ENCODE results near the gene SCFD2. TPM values are rescaled to one million over a fixed set of nuclear protein-coding genes. Genes with fewer than 3 reads are reported as not detected.

SCFD2 gene
- total RNA-seq, 1 donor from 2014 or later = 18.6 TPM

DNA sequence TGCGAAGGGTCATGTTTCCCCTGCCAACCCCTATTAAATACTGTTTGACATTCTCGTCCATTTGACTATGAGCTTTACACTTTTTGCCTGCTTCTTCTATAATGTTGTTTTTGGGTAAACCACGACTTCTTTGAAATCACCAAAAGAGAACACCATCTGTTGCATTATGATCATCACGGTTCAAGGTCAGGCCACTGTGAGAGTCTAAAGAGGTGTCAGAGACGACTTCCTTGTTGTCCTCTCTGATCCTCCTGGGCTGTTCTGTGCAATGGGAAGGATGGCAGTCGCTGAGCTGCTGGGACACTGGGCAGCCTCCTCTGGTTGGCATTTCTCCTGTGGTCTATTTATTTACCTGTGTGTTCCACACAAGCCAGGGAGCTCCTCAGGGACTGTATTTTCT, 366.2 kb downstream of the SCFD2 start:
- Mint-ChIP-seq H3K4me3 (no peak overlapping the region), H3K36me3 (ENCODE audit: low read depth) (no peaks in the 10 kb centered on the region), H3K4me1 (peaks cover 9% of the 10 kb centered on the region), H3K9me3 (no peaks in the 10 kb centered on the region), H3K27ac (ENCODE audit: unreplicated experiment) (no peak overlapping the region), H3K27me3 (ENCODE audit: low read depth) (no peaks in the 10 kb centered on the region)
- TF ChIP-seq, protein P1, sequence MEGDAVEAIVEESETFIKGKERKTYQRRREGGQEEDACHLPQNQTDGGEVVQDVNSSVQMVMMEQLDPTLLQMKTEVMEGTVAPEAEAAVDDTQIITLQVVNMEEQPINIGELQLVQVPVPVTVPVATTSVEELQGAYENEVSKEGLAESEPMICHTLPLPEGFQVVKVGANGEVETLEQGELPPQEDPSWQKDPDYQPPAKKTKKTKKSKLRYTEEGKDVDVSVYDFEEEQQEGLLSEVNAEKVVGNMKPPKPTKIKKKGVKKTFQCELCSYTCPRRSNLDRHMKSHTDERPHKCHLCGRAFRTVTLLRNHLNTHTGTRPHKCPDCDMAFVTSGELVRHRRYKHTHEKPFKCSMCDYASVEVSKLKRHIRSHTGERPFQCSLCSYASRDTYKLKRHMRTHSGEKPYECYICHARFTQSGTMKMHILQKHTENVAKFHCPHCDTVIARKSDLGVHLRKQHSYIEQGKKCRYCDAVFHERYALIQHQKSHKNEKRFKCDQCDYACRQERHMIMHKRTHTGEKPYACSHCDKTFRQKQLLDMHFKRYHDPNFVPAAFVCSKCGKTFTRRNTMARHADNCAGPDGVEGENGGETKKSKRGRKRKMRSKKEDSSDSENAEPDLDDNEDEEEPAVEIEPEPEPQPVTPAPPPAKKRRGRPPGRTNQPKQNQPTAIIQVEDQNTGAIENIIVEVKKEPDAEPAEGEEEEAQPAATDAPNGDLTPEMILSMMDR (conservative IDR thresholded peaks at IDR 0.05) = no peak
- DNase-seq (ENCODE audit: low read depth, low spot score) = no peak

DNA sequence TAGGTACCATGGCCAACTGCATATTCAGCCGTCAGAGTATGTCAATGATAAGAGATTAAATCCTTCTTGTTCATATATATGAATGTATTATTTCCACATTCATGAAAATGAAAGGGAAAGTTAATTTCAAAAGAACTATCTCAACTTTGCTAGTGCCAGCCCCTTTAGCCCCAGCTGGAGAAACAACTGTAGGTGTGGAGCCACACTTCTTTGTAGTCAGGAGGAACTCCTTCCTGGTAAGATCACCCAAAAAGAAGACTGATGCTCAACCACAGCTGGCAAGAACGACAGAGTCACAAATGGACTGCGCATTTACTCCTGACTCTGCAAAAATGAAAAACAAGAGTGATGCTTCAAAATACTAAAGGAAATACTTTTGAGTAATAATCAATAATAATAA, 367.4 kb downstream of the SCFD2 start:
- H3K36me3 Mint-ChIP-seq (ENCODE audit: low read depth) = no peaks in the 10 kb centered on the region
- H3K9me3 Mint-ChIP-seq = no peaks in the 10 kb centered on the region
- TF ChIP-seq, protein P1 (conservative IDR thresholded peaks at IDR 0.05) = no peak

DNA sequence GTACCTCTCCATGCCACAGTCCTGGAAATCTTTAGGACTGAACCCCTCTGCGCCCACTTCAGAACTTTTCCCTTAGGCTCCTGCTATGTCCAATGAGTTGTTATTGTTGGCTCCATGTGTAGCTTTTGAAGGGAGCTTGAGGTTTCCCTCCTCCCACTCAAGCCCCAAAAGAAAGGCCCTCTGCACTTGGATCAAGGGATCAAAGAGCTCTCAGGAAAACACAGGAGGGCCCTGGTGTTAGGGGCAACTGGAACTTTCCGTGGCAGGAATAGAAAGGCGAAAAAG, 368.8 kb downstream of the SCFD2 start:
- TF ChIP-seq, protein P1 (conservative IDR thresholded peaks at IDR 0.05) = no peak
- H3K4me1 Mint-ChIP-seq = peaks cover 9% of the 10 kb centered on the region
- no peaks in the 10 kb centered on the region for H3K9me3 Mint-ChIP-seq
- H3K4me3 Mint-ChIP-seq = no peak overlapping the region
- no peak for DNase-seq (ENCODE audit: low read depth, low spot score)
- H3K36me3 Mint-ChIP-seq (ENCODE audit: low read depth) = no peaks in the 10 kb centered on the region
- H3K27me3 Mint-ChIP-seq (ENCODE audit: low read depth) = no peaks in the 10 kb centered on the region
- no peak overlapping the region for H3K27ac Mint-ChIP-seq (ENCODE audit: unreplicated experiment)

More for the DNA sequence above, 367.4 kb downstream of the SCFD2 start:
- no peaks in the 10 kb centered on the region for H3K27me3 Mint-ChIP-seq (ENCODE audit: low read depth)
- no peak overlapping the region for H3K4me3 Mint-ChIP-seq
- H3K27ac Mint-ChIP-seq (ENCODE audit: unreplicated experiment) = no peak overlapping the region
- H3K4me1 Mint-ChIP-seq = peaks cover 9% of the 10 kb centered on the region
- no peak for DNase-seq (ENCODE audit: low read depth, low spot score)

DNA sequence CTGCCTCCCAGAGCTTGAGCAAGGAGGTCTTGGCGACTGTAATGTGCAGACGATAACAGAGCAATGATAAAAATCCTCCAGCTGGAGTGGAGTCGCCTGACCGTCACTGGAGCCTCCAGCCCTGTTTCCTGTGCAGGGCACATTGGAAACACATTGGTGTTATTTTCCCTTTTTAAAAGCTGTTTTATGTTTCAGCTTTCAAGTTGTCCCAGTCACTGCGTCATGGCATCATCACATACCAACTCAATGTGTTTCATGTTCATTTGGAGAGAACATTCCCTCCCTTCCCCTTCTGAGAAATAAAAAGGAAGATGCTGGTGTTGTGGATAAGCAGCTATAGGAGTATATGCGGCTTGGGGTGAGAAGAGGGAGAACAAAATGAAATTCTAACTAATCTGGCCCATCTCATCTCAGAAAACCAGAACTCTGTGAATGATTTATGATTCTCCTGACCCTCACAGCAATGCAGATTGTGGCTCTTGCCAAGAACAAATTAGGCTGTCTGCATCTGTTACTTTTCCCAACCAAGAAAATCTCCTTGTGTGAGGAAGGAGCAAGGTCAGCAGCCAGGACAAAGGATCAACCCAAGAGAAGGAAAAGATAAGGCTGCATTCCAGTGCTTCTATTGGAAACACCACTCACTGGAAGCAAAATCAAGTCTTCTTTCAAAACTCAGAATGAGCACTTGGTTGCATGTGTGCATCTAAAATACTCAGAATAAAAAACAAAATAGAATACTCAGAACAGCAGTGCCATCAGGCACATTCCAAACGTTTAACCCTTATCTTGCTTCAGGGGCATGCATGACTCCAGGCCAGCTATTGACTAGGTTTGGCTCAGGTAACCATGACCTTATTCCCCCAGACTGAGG, 369.4 kb downstream of the SCFD2 start:
- H3K27ac Mint-ChIP-seq (ENCODE audit: unreplicated experiment) = no peak overlapping the region
- peaks cover 9% of the 10 kb centered on the region for H3K4me1 Mint-ChIP-seq
- H3K36me3 Mint-ChIP-seq (ENCODE audit: low read depth) = peaks cover 4% of the 10 kb centered on the region
- no peaks in the 10 kb centered on the region for H3K27me3 Mint-ChIP-seq (ENCODE audit: low read depth)
- TF ChIP-seq, protein P1 (conservative IDR thresholded peaks at IDR 0.05) = no peak
- DNase-seq (ENCODE audit: low read depth, low spot score) = no peak
- H3K9me3 Mint-ChIP-seq = no peaks in the 10 kb centered on the region
- H3K4me3 Mint-ChIP-seq = no peak overlapping the region

DNA sequence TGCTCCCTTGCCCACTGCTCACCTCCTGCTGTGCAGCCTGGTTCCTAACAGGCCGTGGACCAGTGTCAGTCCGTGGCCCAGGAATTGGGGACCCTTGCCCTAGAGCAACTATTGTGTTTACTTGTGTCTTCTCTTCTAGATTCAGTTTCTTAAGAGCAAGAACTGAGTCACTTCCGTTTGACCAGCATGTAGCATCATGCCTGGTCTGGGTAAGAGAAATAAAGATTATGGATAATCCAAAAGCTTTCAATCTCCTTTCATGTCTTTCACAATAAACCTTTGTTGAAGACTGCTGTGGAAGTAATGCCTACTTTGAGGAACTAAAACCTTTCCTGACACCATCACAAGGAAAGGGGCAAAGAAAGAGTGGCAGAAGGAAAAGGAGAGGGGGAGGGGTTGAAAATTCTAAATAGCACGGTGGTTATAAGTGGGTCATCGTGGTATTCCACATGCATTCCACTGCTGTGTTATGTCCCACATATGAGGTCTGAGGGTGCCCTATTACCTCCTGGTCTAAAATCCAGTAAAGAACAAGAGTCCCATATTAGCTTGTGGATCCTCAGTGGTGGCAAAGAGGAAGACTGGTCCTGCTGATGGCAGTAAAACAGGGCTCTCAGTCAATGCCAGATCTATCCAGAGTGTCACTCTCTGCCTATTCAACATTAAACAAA, 370.4 kb downstream of the SCFD2 start:
- no peak overlapping the region for H3K4me3 Mint-ChIP-seq
- H3K27me3 Mint-ChIP-seq (ENCODE audit: low read depth) = peaks cover 9% of the 10 kb centered on the region
- no peaks in the 10 kb centered on the region for H3K9me3 Mint-ChIP-seq
- DNase-seq (ENCODE audit: low read depth, low spot score) = no peak
- peaks cover 13% of the 10 kb centered on the region for H3K36me3 Mint-ChIP-seq (ENCODE audit: low read depth)
- TF ChIP-seq, protein P1 (conservative IDR thresholded peaks at IDR 0.05) = no peak
- no peak overlapping the region for H3K27ac Mint-ChIP-seq (ENCODE audit: unreplicated experiment)
- peaks cover 9% of the 10 kb centered on the region for H3K4me1 Mint-ChIP-seq
